ENCODE data around the gene CYP4F12.

Gene CYP4F12, protein sequence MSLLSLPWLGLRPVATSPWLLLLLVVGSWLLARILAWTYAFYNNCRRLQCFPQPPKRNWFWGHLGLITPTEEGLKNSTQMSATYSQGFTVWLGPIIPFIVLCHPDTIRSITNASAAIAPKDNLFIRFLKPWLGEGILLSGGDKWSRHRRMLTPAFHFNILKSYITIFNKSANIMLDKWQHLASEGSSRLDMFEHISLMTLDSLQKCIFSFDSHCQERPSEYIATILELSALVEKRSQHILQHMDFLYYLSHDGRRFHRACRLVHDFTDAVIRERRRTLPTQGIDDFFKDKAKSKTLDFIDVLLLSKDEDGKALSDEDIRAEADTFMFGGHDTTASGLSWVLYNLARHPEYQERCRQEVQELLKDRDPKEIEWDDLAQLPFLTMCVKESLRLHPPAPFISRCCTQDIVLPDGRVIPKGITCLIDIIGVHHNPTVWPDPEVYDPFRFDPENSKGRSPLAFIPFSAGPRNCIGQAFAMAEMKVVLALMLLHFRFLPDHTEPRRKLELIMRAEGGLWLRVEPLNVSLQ

DNA sequence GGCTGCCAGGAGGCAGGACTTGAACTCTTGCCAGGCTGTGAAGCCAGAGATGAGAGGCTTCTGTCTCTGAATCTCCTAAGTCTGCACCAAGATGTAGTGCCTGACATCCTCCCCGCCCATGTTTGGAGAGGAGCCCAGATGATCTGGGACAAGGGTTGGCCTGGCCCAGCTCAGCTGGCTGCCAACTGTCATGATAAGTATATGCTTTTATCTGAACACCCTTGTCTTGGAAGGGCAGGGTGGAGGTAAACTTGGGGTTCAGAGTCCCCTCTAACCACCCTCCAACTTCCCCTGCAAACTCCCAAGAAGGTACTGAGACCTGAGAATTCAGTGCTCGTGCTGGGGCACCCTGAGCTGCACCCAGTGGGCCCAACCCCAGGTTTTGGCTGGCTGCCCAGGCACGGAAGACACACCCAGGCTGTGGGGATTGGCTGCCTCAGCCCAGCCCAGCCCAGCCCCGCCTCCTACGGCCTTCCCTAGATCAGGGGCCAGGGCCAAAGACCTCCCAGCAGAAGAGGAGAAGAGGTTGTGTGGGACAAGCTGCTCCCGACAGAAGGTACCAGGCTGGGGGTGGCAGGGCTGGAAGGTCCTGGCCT lies at the start of gene CYP4F12:
TSS of gene CYP4F12 (plus strand) at position 508 of the 596 bp plus-strand sequence. CDS start 443 bp downstream, outside the sequence.
- Mint-ChIP-seq H3K9me3 (peaks cover 11% of the 10 kb centered on the region), H3K4me3 (no peak within 1 kb of the TSS), H3K4me1 (peaks cover 39% of the 10 kb centered on the region), H3K27ac (peak within 1 kb of the TSS; percentile 77), H3K36me3 (peaks cover 19% of the 10 kb centered on the region)
- peak; percentile 49 for ATAC-seq
- no peak for DNase-seq (ENCODE audit: low spot score in 2 of 2)

DNA sequence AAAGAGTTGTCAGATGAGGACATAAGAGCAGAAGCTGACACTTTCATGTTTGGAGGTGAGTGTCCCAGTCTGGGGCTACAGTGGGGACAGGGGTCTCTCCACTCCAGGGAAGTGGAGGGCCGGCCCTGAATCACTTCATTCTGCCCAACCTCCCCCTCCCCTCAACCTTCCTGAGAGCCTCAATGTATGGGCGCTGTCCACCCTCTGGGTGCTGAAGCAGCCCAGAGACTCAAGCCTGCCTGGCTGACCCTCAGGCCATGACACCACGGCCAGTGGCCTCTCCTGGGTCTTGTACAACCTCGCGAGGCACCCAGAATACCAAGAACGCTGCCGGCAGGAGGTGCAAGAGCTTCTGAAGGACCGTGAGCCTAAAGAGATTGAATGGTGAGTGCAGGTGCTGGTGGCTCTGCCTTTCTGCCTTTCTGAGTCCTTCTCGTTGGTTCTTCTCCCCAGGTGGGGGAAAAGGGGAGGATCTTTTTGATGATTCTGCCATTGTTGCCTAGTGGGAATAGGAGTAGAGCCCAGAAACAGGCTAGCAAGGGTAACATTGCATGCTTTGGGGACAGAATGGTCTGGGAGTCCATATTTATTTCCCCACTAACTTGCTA lies 49.1 kb upstream of the CYP4F12 start:
- no peak for ATAC-seq
- no peaks in the 10 kb centered on the region for H3K4me1 Mint-ChIP-seq
- DNase-seq (ENCODE audit: low spot score in 2 of 2), result no peak
- no peak overlapping the region for H3K4me3 Mint-ChIP-seq
- no peaks in the 10 kb centered on the region for H3K36me3 Mint-ChIP-seq
- H3K9me3 Mint-ChIP-seq, result no peaks in the 10 kb centered on the region
- H3K27ac Mint-ChIP-seq, result no peak overlapping the region

DNA sequence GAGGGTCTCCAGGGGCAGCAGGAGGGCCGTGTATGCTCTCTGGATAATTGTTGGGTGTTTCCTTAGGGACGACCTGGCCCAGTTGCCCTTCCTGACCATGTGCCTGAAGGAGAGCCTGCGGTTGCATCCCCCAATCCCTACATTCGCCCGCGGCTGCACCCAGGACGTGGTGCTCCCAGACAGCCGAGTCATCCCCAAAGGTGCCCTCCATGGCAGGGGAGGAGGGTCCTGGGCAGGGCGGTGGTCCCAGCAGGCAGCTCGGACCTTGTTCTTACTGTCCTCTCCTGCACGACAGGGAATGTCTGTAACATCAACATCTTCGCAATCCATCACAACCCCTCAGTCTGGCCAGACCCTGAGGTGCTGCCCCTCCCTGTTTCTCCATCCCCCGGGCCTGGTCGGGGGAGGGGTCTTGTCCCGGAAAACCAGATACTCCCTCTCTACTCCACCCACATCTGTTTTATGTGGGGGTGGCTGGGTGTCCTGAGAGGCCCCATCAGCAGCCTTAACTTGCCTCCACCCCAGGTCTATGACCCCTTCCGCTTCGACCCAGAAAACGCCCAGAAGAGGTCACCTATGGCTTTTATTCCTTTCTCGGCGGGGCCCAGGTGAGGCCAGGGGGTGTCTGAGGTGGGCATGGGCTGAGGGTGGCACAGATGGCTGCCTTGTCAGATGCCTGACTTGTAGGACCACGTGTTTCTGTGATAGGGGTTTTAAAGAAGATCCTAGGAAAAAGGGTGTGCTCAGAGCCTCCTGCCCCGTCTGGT lies 44.5 kb upstream of the CYP4F12 start:
- no peak for DNase-seq (ENCODE audit: low spot score in 2 of 2)
- H3K27ac Mint-ChIP-seq, result no peak overlapping the region
- peaks cover 7% of the 10 kb centered on the region for H3K4me1 Mint-ChIP-seq
- no peak overlapping the region for H3K4me3 Mint-ChIP-seq
- ATAC-seq, result no peak
- H3K36me3 Mint-ChIP-seq, result no peaks in the 10 kb centered on the region
- no peaks in the 10 kb centered on the region for H3K9me3 Mint-ChIP-seq

DNA sequence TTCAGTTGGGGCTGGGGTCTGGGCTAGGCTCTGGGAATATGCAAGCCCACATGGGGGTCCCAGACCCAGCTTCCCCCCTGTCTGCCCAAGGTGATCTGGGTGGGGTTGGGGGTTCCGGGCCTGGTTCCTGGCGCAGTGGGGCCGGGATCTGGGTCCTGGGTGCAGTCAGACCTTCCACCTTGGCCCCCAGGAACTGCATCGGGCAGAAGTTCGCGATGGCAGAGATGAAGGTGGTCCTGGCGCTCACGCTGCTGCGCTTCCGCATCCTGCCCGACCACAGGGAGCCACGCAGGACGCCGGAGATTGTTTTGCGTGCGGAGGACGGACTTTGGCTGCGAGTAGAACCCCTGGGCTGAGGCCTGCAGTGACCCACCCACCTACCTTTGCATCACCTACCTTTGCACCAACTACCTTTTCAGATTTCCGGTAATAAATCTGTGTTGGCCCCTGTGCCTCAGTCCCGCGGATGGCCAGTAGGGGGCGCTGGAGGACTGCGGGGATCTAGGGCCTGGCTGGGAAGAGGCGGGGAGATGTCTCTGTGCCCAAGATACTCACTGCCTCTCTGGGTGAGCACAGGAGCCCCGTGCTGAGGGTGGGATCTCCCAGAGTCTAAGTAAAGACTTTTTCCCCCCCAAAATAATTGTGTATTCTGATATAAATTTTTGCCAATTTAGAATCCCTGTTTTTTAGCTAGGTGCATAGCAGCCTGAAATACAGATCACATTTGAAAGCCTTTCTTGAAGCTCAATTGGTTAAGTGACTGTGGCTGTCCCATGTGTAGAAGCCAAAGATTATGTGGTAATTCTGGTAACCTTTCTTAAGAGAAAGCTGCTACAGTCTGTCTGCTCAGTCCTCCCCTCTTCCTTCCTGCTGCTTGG lies 43.6 kb upstream of the CYP4F12 start:
- peaks cover 7% of the 10 kb centered on the region for H3K4me1 Mint-ChIP-seq
- H3K9me3 Mint-ChIP-seq, result no peaks in the 10 kb centered on the region
- no peak overlapping the region for H3K27ac Mint-ChIP-seq
- H3K36me3 Mint-ChIP-seq, result no peaks in the 10 kb centered on the region
- ATAC-seq, result peak; percentile 86
- no peak overlapping the region for H3K4me3 Mint-ChIP-seq
- DNase-seq (ENCODE audit: low spot score in 2 of 2), result peak; percentile 93 to 96

DNA sequence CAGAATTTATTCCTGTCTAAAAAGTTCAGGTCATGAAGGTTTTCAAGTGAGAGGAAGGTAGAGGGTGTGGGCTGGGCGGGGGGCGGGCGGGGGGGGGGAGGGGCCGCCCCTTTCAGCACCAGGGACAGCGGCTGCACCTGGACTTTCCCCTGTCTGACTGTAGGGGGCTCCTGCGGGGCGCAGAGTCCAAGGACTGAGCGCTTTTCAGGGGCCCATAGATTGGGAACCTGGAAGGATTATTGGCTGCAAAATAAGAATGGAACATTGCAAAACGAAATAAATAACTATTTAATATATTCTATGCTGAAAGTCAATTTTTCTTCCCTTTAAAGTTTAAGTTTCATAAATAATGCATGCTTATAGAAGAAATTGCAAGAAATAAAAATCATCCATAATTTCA lies 41.1 kb upstream of the CYP4F12 start:
- ATAC-seq (no peak), DNase-seq (ENCODE audit: low spot score in 2 of 2) (no peak)
- Mint-ChIP-seq H3K27ac (no peak overlapping the region), H3K36me3 (no peaks in the 10 kb centered on the region), H3K4me3 (no peak overlapping the region), H3K9me3 (no peaks in the 10 kb centered on the region), H3K4me1 (peaks cover 7% of the 10 kb centered on the region)

DNA sequence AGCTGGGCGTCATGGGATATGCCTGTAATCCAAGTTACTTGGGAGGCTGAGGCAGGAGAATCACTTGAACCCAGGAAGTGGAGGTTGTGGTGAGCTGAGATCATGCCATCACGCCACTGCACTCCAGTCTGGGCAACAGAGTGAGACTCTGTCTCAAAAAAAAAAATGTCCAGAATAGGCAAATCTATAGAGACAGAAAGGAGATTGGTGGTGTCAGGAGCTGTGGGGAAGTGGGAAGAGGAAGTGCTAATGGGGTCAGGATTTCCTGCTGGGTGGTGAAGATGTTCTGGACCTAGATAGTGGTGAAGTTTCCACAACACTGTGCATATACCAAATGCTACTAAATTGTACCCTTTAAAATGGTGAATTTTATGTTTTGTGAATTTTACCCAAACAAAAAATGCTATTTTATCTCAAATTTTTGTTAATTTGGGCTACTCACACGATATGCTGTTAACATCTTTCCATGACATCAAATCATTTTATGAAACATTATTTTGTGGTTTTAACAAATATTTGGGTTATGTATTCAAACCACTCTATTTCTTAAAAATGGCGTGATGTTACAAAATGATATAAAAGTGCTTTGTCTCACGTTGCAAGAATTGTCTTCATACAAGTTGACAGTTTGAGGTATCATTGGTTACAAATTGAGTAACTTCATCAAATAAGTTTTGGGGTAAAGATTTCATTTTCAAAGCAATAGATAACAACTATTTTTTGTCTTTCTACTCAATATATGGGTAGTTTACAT lies 39.6 kb upstream of the CYP4F12 start:
- H3K9me3 Mint-ChIP-seq, result no peaks in the 10 kb centered on the region
- no peak for DNase-seq (ENCODE audit: low spot score in 2 of 2)
- no peak for ATAC-seq
- H3K36me3 Mint-ChIP-seq, result no peaks in the 10 kb centered on the region
- H3K4me3 Mint-ChIP-seq, result no peak overlapping the region
- no peak overlapping the region for H3K27ac Mint-ChIP-seq
- H3K4me1 Mint-ChIP-seq, result peaks cover 7% of the 10 kb centered on the region

DNA sequence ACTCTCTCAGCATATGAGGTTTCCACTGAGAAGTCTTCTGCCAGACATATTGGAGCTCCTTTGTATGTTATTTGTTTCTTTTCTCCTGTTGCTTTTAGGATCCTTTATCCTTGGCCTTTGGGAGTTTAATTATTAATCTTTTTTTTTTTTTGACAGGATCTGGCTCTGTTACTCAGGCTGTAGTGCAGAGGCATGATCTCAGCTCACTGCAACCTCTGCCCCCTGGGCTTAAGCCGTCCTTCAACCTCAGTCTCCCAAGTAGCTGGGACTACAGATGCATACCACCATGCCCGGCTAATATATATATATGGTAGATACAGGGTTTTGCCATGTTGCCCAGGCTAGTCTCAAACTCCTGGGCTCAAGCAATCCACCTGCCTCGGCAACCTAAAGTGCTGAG lies 38.8 kb upstream of the CYP4F12 start:
- Mint-ChIP-seq H3K9me3 (no peaks in the 10 kb centered on the region), H3K36me3 (no peaks in the 10 kb centered on the region), H3K4me1 (peaks cover 7% of the 10 kb centered on the region), H3K27ac (no peak overlapping the region), H3K4me3 (no peak overlapping the region)
- ATAC-seq, result no peak
- no peak for DNase-seq (ENCODE audit: low spot score in 2 of 2)

DNA sequence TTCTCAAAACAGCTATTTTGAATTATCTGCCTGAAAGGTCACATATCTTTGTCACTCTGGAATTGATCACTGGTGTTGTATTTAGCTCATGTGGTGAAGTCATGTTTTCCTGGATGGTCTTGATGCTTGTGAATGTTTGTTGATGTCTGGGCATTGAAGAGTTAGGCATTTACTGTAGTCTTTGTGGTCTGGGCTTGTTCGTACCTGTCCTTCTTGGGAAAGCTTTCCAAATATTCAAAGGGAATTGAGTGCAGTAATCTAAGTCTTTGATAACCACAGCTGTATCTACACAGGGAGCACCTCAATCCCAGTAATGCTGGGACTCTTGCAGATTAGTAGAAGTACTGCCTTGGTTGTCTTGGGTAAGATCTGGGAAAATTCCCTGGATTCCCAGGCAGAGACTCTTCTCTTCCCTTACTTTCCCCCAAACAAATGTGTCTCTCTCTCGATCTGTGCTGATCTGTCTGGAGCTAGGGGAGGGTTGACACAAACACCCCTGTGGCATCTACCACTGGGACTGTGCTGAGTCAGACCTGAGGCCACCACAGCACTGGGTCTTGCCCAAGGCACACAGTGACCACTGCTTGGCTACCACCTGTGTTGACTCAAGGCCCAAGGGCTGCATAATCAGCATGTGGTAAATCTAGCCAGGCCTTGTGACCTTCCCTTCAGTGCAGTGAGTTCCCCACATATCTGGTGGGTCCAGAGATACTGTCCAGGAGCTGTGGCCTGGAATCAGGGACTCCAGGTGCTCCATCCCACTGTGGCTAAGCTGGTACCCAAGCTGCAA lies 37.7 kb upstream of the CYP4F12 start:
- H3K27ac Mint-ChIP-seq, result no peak overlapping the region
- no peak overlapping the region for H3K4me3 Mint-ChIP-seq
- no peak for ATAC-seq

DNA sequence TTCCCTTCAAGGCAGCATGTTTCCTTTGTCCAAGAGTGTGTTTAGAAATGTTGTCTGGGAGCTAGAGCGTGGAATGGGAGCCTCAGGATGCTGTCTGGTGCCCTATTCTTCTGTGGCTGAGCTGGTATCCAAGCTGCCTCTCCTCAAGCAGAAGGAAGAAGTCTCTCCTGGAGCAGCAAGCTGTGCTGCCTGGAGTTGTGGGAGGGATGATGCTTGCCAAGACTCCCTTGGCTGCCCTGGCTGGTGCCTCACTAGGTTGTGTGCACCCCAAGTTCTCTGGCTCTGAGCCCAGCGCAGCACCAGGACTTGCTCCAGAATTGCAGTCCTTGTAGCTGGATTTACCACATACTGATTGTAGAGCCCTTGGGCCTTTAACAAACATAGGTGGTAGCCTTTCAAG lies 36.9 kb upstream of the CYP4F12 start:
- no peak overlapping the region for H3K27ac Mint-ChIP-seq
- H3K9me3 Mint-ChIP-seq, result no peaks in the 10 kb centered on the region
- DNase-seq (ENCODE audit: low spot score in 2 of 2) (no peak), ATAC-seq (no peak)
- H3K4me1 Mint-ChIP-seq, result peaks cover 7% of the 10 kb centered on the region
- H3K36me3 Mint-ChIP-seq, result no peaks in the 10 kb centered on the region
- H3K4me3 Mint-ChIP-seq, result no peak overlapping the region

More for the DNA sequence above, 37.7 kb upstream of the CYP4F12 start:
- H3K9me3 Mint-ChIP-seq, result no peaks in the 10 kb centered on the region
- H3K36me3 Mint-ChIP-seq, result no peaks in the 10 kb centered on the region
- DNase-seq (ENCODE audit: low spot score in 2 of 2), result no peak
- H3K4me1 Mint-ChIP-seq, result peaks cover 7% of the 10 kb centered on the region

DNA sequence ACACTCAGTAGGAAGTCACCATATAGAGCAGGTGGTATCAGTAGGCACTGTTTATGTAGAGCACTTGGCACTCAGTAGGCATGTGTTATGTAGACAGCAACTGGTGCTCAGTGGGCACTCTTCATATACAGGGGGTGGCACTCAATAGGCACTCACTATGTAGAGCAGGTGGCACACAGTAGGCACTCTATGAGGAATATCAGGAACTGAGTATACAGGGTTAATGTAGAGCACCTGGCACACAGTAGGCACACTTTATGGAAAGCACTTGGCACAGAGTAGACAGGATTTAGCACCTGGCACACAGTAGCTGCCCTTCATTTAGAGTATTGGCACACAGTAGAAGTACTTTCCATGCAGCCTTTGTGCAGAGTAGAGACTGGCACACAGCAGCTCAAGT lies 33.3 kb upstream of the CYP4F12 start:
- peaks cover 6% of the 10 kb centered on the region for H3K4me1 Mint-ChIP-seq
- no peaks in the 10 kb centered on the region for H3K9me3 Mint-ChIP-seq
- ATAC-seq (no peak), DNase-seq (ENCODE audit: low spot score in 2 of 2) (no peak)
- no peak overlapping the region for H3K4me3 Mint-ChIP-seq
- H3K27ac Mint-ChIP-seq, result no peak overlapping the region
- no peaks in the 10 kb centered on the region for H3K36me3 Mint-ChIP-seq

DNA sequence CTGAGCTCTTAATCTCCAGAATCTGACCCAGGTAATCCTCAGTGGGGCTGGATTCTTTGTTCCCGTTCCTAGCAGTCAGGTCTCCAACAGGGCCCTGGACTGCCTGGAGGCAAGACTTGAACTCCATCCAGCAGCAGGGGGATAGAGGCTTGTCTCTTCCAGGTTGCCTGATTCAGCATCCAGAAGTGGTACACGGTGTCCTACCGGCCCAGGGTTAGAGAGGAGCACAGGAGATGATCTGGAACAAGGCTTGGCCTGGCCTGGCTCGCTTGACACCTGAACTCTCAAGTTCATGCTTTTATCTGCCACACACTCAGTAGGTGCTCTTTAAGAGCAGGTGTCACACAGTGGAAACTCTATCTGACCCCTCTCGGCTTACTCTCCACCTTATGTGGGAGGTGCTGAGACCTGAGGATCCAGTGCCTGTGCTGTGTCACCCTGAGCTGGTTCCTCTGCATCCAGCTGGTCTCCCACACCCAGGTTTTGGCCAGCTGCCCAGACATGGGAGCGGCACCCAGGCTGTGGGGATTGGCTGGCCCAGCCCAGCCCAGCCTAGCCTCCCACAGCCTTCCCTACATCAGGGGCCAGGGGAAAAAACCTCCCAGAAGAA lies 32.5 kb upstream of the CYP4F12 start, which contains the start of gene CYP4F3:
TSS of gene CYP4F3 (plus strand) at position 604 of the 610 bp plus-strand sequence. CDS start 519 bp downstream, outside the sequence.
- peaks cover 6% of the 10 kb centered on the region for H3K4me1 Mint-ChIP-seq
- H3K27ac Mint-ChIP-seq, result no peak within 1 kb of the TSS
- no peak for DNase-seq (ENCODE audit: low spot score in 2 of 2)
- H3K36me3 Mint-ChIP-seq, result no peaks in the 10 kb centered on the region
- no peaks in the 10 kb centered on the region for H3K9me3 Mint-ChIP-seq
- no peak for ATAC-seq
- no peak within 1 kb of the TSS for H3K4me3 Mint-ChIP-seq

DNA sequence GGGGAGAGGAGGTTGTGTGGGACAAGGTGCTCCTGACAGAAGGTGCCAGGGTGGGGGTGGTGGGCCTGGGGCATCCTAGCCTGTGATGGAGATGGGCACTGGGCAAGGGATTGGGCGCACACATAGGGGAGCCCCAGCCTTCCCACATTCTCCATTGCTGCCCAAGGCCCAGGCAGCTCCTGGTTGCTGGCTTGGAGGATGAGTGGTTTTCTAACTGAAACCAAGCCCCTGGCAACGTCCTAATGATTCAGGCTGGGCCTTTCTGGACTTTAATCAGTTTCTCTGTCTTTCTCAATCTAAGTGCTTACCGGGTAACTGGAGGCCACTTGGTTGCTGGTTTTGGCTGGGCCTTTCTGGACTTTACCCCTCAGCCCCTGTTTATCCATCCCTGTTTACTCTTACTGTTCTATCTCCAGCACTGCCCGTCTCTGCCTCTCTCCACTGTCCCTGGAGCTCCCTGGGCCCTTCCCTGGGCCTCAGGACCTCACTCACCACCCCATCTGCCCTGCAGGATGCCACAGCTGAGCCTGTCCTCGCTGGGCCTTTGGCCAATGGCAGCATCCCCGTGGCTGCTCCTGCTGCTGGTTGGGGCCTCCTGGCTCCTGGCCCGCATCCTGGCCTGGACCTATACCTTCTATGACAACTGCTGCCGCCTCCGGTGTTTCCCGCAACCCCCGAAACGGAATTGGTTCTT lies 31.8 kb upstream of the CYP4F12 start:
- ATAC-seq (no peak), DNase-seq (ENCODE audit: low spot score in 2 of 2) (peak in 1 of 2 donors; percentile 34)
- Mint-ChIP-seq H3K9me3 (no peaks in the 10 kb centered on the region), H3K4me3 (no peak overlapping the region), H3K27ac (no peak overlapping the region), H3K36me3 (no peaks in the 10 kb centered on the region), H3K4me1 (peaks cover 6% of the 10 kb centered on the region)

Measured in stimulated activated effector memory CD8-positive, alpha-beta T cell treated with anti-CD3 and anti-CD28 coated beads, Interleukin-12 subunit alpha, Interleukin-12 subunit beta, amount 100 ng/mL, for 72 hours (primary cell).